ENCODE measurements around the gene C2orf76.
A peak's percentile ranks its signal among the peaks of the same experiment; 100 is the strongest.
"Not testable (repeated sequence)": the region's sequence is repeated elsewhere in the genome, so short reads cannot be mapped to it uniquely, and the experiment has no call there.

The C2orf76 gene

GRCh38 chr2:119366649-119367471, at the start of gene C2orf76, which contains the start of gene DBI:
C2orf76 (minus strand) TSS chr2:119366834; CDS start chr2:119339959, 26,875 bp downstream.
DBI (plus strand) TSS chr2:119366977; CDS start chr2:119367052, 75 bp downstream.
- H3K4me3 ChIP-seq (ENCODE audit: low read depth, low read length), result peak within 1 kb of the TSS; percentile 91
- peak; percentile 84 for DNase-seq (ENCODE audit: low read depth)

- H3K4me3 ChIP-seq (ENCODE audit: low read depth, low read length), result no peak overlapping the region
- no peak for DNase-seq (ENCODE audit: low read depth)
These were observed 49.0 kb upstream of the C2orf76 start for GRCh38 chr2:119415630-119416029.

DNA sequence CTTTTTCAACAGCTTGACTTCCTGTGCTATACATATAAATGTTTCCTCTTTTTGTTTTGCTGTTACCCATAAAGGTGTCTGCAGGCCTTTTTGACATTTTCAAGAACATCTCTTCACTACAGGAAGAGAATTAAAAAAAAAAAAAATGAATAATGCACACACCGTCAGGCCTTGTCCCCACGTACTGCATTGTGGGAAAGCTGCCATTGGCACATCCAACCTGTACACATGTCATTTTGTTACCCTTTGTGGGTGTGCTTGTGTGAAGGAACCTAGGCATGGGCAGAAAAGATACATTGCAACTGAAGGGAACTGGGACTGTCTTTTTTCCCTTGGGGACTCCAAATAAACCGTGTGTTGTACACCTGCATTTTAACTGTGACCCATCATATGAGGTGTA, 48.3 kb upstream of the C2orf76 start:
- no peak overlapping the region for H3K4me3 ChIP-seq (ENCODE audit: low read depth, low read length)
- no peak for DNase-seq (ENCODE audit: low read depth)

DNA sequence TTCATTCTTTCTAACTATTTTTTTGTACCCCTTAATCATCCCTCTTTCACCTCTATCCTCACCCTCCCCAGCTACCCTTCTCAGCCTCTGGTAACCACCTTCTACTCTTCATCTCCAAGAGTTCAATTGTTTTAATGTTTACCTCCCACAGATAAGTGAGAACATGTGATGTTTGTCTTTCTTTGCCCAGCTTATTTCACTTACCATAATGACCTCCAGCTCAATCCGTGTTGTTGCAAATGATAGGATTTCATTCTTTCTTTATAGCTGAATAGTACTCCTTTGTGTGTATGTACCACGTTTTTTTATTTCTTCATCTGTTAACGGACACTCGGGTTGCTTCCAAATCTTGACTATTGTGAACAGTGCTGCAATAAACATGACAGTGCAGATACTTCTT, 42.9 kb upstream of the C2orf76 start:
- no peak for DNase-seq (ENCODE audit: low read depth)
- no peak overlapping the region for H3K4me3 ChIP-seq (ENCODE audit: low read depth, low read length)

GRCh38 chr2:119408221-119408619, 41.6 kb upstream of the C2orf76 start:
- DNase-seq (ENCODE audit: low read depth), result no peak
- H3K4me3 ChIP-seq (ENCODE audit: low read depth, low read length), result no peak overlapping the region

DNA sequence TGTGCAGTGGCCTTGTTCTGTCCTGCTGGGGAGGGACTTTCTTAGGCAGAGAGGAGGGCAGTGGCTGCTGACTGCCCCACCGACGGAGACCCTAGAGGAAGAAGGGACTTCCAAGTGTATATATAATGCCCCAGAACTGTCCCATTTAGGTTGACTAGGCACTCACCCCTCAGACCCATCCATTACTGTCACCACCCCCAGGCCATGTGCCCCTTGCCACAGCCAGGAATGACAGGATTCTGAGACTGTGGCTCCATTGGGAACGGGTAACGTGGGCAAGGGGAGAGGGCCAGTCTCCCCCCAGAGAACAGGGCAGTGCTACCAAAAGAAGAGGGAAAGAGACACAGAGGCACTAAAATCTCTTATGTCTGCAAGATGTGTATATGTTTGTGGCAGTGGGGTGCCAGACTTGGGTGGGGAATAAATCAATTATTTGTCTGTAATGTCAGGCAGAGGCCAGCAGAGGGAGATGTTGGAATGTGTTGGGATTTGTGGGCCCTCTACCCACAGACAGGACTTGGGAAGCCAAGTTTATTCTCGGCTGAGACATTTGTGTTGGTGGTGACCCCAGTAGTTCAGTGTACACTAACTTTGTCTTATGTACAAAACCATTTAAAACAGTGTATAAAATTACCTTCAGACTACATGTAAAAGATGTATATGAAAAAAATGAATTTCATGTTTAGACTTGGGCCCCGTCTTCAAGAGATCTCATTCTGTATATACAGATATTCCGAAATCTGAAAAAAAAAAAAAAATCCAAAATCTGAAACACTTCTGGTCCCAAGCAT, 41.0 kb upstream of the C2orf76 start:
- H3K4me3 ChIP-seq (ENCODE audit: low read depth, low read length), result no peak overlapping the region
- peak; percentile 14 for DNase-seq (ENCODE audit: low read depth)

DNA sequence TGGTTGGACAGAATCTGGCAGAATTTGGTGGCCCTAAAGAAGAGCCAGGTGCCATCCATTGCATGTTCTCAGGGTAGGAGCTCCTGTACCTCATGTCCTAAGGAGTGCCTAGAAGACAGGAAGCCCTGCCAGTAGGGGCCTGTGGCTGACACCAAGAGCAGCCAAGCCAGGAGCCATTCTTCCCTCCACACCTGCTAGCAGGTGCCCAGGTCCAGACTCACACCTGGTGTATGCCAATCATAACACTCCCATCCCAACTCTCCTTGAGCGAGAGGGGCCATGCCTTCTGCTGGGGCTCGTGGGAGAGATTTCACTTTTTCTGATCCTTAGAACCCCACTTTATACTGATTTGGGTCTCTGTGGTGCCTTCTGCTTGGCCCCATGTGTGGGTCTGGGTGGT, 38.5 kb upstream of the C2orf76 start:
- H3K4me3 ChIP-seq (ENCODE audit: low read depth, low read length), result no peak overlapping the region
- DNase-seq (ENCODE audit: low read depth), result no peak

- H3K4me3 ChIP-seq (ENCODE audit: low read depth, low read length); DNase-seq (ENCODE audit: low read depth): not testable (repeated sequence)
These were observed 37.0 kb upstream of the C2orf76 start for GRCh38 chr2:119403618-119404017.

DNA sequence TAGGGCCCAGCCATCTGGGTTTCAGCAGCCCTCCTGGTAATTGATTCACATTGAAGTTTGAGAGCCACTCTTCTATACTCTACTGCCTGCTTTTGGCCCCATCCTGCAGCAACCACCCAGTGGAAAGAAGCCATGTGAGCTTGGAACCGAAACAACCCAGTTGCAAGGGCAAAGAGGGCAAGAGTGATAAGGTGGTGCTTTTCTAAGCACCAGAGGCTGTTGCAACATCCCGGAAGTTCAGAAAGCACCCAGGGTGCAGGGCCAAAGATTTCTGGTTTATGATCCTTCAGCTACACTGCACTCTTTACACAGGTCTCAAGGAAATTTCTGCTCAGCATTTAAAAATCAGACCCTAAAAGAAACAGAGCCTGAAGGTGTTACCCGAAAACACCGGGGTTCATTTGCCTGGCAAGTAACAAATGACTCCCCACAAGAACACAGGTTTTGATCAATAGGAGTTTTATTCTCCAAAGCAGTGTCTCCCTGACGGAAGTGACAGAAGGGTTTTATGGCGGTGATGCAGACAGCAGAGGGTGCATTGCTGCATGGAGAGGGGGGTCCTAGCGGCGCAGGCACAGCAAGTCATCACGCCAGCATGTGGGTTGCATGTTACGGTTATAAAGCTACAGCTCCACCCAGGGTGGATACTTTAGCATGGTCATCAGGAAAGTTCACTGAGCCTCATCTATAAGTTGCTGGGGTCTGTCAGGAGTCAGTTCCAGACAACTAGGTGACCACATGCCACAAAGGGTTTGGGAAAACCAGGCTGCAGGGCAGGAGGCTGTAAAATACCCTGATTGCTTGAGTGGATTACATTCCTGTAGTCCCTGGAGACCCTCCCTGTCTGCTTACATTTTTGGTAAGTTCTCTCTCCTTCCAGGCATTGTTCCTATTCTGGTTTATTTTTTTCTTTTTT, 36.3 kb upstream of the C2orf76 start:
- no peak for DNase-seq (ENCODE audit: low read depth)

GRCh38 chr2:119402106-119402505, 35.5 kb upstream of the C2orf76 start:
- H3K4me3 ChIP-seq (ENCODE audit: low read depth, low read length), result no peak overlapping the region
- DNase-seq (ENCODE audit: low read depth), result no peak

More for the DNA sequence above, 36.3 kb upstream of the C2orf76 start:
- no peak overlapping the region for H3K4me3 ChIP-seq (ENCODE audit: low read depth, low read length)

DNA sequence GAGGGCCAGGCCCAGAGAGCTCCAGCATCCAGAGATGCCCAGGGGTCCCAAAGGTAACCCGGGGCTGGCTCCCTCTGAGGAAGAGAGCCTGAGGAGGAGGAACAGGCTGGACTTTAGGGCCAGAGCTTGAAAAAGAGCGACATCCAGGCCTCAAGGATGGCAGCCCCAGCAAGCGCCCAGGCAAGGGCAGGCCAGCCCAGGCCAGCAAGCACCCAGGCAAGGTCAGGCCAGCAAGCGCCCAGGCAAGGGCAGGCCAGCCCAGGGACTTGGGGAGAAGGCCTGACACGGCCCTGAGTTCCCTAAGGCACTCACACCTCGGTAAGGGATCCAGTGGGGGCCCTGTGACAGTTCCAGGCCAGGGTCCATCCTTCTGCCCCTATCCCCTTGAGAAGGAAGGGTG, 30.6 kb upstream of the C2orf76 start:
- H3K4me3 ChIP-seq (ENCODE audit: low read depth, low read length), result no peak overlapping the region
- no peak for DNase-seq (ENCODE audit: low read depth)

GRCh38 chr2:119393971-119394748, 27.5 kb upstream of the C2orf76 start:
- no peak overlapping the region for H3K4me3 ChIP-seq (ENCODE audit: low read depth, low read length)
- DNase-seq (ENCODE audit: low read depth), result no peak

GRCh38 chr2:119389615-119390306, 23.1 kb upstream of the C2orf76 start:
- DNase-seq (ENCODE audit: low read depth), result peak; percentile 49
- H3K4me3 ChIP-seq (ENCODE audit: low read depth, low read length), result no peak overlapping the region

GRCh38 chr2:119387381-119388129, 20.9 kb upstream of the C2orf76 start:
- peak; percentile 80 for DNase-seq (ENCODE audit: low read depth)
- H3K4me3 ChIP-seq (ENCODE audit: low read depth, low read length), result no peak overlapping the region

DNA sequence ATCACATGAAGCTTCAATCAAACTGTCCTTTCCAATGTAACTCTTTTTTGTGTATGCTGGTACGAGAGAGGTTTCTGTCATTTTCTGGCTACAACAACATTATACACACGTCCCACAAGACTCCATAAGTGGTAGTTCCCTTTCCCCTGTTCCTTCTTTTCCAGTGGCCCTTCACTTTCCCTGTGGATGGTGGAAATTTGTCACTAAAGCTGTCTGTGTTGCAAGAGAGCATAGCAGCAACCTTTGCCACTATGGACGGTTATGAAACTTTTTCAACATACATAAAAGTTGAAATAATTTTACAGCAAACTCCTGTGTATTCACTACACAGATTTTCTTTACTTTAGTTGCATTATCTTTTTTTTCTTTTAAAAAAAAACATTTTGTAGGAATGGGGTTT, 18.8 kb upstream of the C2orf76 start:
- DNase-seq (ENCODE audit: low read depth), result no peak

DNA sequence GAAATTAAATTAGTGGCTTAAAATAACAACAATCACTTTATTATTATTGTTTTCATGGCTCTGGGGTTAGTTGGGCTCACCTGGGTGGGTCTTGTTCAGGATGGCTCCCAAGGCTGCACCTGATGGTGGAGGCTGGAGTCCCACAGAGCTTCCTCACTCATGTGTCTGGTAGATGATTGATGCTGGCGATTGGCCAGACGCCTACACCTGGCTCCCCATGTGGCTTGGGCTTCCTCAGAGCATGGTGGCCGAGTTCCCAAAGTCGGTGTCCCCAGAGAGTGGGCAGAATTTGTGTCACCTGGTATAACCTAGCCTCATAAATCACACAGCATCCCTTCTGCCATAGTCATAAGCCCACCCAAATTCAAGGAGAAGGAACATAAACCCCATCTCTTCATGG, 18.3 kb upstream of the C2orf76 start:
- DNase-seq (ENCODE audit: low read depth), result no peak
- H3K4me3 ChIP-seq (ENCODE audit: low read depth, low read length), result no peak overlapping the region

More for the DNA sequence above, 18.8 kb upstream of the C2orf76 start:
- H3K4me3 ChIP-seq (ENCODE audit: low read depth, low read length), result no peak overlapping the region

DNA sequence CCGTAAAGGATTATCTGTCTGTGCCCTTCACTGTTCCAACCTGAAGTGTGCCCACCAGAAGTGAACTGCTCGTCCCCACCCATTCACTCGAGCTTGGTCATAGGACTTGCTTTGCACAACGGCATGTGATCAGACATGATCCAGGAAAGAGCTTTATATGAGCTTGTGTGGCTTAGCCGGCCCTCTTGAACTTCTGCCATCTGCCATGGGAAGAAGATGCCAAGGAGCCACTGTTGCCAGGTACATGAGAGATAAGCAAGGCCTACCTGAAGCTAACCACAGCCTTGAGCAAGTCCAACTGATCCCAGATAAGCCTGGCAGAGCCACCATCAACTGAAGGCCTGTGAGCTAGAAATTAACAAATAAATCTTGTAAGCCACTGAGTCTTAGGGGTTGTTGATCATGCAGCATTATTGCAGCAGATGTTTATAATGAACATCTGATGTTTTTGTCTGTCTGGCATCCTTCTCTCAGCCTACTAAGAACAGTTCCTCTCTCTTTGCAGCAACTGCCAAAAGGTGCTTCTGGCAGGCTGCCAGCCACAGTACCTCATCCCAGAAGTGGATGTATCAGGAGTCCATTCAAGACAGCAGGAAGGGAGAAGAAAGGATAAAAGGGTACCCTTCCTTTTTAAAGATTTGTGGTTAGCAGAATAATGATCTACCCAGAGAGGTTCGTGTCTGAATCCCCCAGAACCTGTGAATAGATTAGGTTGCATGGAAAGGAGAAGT, 16.9 kb upstream of the C2orf76 start:
- no peak overlapping the region for H3K4me3 ChIP-seq (ENCODE audit: low read depth, low read length)
- no peak for DNase-seq (ENCODE audit: low read depth)
